Stimulated activated naive B cell treated with anti-CD40 and anti-IgM and Interleukin-4, amounts not matched to agents 10 μg/mL and 1 μg/mL and 100 μg/mL, for 72 hours (primary cell): ENCODE results near the gene MAGEA9B.
"Not testable (repeated sequence)": the region's sequence is repeated elsewhere in the genome, so short reads cannot be mapped to it uniquely, and the experiment has no call there.

Experiments used
- ATAC-seq, 2 donors: fragments of 150-1000 bp; cut with Tn5 transposase; replicated peaks; 2 replicates each; pipeline ENCODE4 v1.10.0; 2021; ENCODE audit warnings: moderate library complexity in 1 of 2
- DNase-seq: peaks from one replicate; pipeline ENCODE4 v3.0.0; 2021
- H3K27ac Mint-ChIP-seq: one replicate; pipeline ENCODE4 v1.8.0; 2022; ENCODE audit warnings: mild to moderate bottlenecking, mixed read lengths
- H3K27me3 Mint-ChIP-seq, 2 donors: one replicate each; pipeline ENCODE4 v1.8.0; 2022; ENCODE audit warnings: mixed read lengths in 2 of 2
- H3K36me3 Mint-ChIP-seq, 2 donors: one replicate each; pipeline ENCODE4 v1.8.0; 2022; ENCODE audit warnings: mixed read lengths in 2 of 2, mild to moderate bottlenecking in 1 of 2
- H3K4me1 Mint-ChIP-seq, 2 donors: one replicate each; pipeline ENCODE4 v1.8.0; 2022; ENCODE audit warnings: mixed read lengths in 2 of 2, mild to moderate bottlenecking in 1 of 2
- H3K4me3 Mint-ChIP-seq, 2 donors: one replicate each; pipeline ENCODE4 v1.8.0; 2022; ENCODE audit warnings: mild to moderate bottlenecking in 2 of 2, mixed read lengths in 2 of 2, moderate library complexity in 1 of 2
- H3K9me3 Mint-ChIP-seq, 2 donors: one replicate each; pipeline ENCODE4 v1.8.0; 2022; ENCODE audit warnings: mixed read lengths in 2 of 2, mild to moderate bottlenecking in 1 of 2

The MAGEA9B gene

GRCh38 chrX:149551939-149552248 lies 35.4 kb downstream of the MAGEA9B start:
- H3K27me3 Mint-ChIP-seq, H3K9me3 Mint-ChIP-seq, DNase-seq, H3K27ac Mint-ChIP-seq, H3K4me1 Mint-ChIP-seq, H3K36me3 Mint-ChIP-seq, ATAC-seq, H3K4me3 Mint-ChIP-seq: not testable (repeated sequence)

DNA sequence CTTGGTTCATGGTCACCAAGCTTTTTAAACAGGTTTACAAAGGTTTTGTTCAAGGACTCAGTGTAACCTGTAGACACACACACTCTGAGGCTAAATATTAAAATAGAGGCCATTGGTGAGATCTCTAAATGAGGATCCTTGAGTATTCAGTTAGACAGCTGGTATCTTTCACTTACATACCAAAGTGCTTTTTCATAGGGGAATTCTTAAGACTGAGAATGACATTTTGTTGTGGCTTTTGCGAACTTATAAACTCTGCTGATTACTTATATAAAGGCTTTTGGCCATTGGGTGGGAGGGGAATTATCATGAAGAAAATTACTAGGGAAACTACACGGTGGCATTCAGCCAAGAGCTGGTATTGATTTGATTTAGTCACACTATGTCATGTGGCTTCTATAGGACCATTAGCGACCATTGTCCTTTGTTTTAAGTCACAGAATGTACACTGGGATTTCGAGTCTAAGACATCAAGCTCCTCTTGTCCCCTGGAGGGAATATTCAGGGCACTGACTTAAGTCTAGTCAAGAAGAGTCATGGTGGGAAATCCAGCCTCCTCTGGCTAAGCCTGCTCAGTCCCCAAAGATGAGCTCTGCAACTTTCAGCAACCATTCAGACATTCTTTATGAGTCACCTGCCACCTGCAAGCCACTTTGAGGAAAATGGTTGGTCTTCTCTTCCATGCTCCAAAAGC lies 35.9 kb downstream of the MAGEA9B start:
- H3K27ac Mint-ChIP-seq, DNase-seq, H3K9me3 Mint-ChIP-seq, H3K27me3 Mint-ChIP-seq, H3K4me1 Mint-ChIP-seq, H3K36me3 Mint-ChIP-seq, H3K4me3 Mint-ChIP-seq: not testable (repeated sequence)
- peak; percentile 74 to 81 for ATAC-seq

DNA sequence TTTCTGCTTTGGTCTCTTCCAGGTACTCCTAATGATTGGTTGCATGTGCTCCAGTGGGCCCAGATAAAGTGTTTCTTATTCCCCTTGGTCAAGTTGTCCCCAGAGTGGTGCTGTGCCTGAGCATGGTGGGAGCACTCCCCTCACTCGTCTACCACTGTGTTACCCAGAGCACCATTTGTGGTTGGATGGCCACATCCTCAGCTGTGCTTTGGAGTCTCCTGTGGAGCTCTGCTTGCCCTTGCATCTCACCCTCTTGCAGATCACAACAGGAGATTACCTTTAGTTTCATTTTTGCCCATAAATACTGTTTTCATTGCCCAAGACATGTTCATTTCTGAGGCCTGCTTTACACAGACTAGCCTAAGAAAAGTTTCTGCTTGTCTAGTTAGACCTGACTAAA lies 36.8 kb downstream of the MAGEA9B start:
- DNase-seq, H3K36me3 Mint-ChIP-seq, ATAC-seq, H3K9me3 Mint-ChIP-seq, H3K4me3 Mint-ChIP-seq, H3K4me1 Mint-ChIP-seq, H3K27me3 Mint-ChIP-seq, H3K27ac Mint-ChIP-seq: not testable (repeated sequence)

- not testable (repeated sequence) for DNase-seq, H3K4me3 Mint-ChIP-seq, H3K36me3 Mint-ChIP-seq, H3K27ac Mint-ChIP-seq, H3K4me1 Mint-ChIP-seq, H3K27me3 Mint-ChIP-seq, H3K9me3 Mint-ChIP-seq, ATAC-seq
Measured at GRCh38 chrX:149549701-149550100, 37.6 kb downstream of the MAGEA9B start, which contains the start of gene HSFX3. TSS of gene HSFX3 (minus strand) at chrX:149549924. CDS start at chrX:149549852, 72 bp downstream.

- not testable (repeated sequence) for H3K36me3 Mint-ChIP-seq, H3K4me3 Mint-ChIP-seq, H3K27me3 Mint-ChIP-seq, DNase-seq, H3K27ac Mint-ChIP-seq, H3K4me1 Mint-ChIP-seq, ATAC-seq, H3K9me3 Mint-ChIP-seq
Measured at GRCh38 chrX:149547782-149548181, 39.5 kb downstream of the MAGEA9B start.

DNA sequence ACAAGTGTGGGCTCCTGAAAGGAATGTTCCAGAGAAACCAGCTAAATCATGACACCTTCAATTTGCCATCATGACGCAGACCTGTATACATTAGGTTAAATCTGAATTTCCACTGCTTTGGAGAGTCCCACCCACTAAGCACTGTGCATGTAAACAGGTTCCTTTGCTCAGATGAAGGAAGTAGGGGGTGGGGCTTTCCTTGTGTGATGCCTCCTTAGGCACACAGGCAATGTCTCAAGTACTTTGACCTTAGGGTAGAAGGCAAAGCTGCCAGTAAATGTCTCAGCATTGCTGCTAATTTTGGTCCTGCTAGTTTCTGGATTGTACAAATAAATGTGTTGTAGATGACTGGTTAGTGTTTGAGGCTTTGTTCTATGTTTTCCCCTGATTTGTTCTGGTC lies 40.3 kb downstream of the MAGEA9B start:
- not testable (repeated sequence) for H3K36me3 Mint-ChIP-seq, DNase-seq, H3K4me3 Mint-ChIP-seq, H3K27me3 Mint-ChIP-seq, ATAC-seq, H3K27ac Mint-ChIP-seq, H3K4me1 Mint-ChIP-seq, H3K9me3 Mint-ChIP-seq

DNA sequence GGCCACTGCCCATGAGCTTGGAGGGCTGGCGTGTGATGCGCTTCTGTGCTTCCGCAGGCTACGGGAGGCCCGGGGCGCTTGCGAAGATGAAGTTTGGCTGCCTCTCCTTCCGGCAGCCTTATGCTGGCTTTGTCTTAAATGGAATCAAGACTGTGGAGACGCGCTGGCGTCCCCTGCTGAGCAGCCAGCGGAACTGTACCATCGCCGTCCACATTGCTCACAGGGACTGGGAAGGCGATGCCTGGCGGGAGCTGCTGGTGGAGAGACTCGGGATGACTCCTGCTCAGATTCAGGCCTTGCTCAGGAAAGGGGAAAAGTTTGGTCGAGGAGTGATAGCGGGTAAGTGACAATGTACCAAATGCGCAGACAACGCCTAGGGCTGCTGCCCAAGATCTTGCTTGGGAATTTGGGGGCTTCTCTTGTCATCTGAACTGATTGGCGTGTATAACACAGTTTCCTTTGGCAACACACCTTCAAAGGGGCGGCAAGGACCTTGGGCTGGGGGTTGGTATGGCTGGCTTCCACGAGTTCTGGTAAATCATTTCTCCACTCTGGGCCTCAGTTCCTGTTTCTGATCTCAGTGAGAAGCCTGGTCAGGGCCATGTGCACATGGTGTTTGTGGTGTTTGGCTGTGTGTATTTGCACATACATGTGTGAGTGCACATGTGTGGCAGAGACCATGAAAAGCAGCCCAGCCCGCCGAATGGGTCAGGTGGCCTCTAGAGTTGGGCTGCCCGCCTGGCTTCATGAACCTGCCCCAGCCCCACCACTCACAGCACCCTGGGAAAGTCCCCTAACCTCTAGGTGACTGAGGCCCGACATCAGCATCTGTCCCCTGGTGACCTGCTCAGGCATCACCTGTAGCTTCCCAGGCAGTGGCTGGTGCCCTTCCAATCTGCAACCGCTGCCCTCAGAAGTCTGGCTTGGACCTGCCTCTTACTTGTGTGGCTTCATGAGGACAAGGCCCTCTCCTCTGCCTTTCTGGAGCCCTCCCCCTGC lies 41.4 kb downstream of the MAGEA9B start:
- not testable (repeated sequence) for H3K9me3 Mint-ChIP-seq, H3K27me3 Mint-ChIP-seq, H3K4me3 Mint-ChIP-seq, H3K36me3 Mint-ChIP-seq, DNase-seq
- ATAC-seq, result peak; percentile 72 to 74
- H3K4me1 Mint-ChIP-seq, result peaks cover 4 to 12% of the 10 kb centered on the region in 2 donors
- H3K27ac Mint-ChIP-seq, result peak overlapping the region; percentile 49

DNA sequence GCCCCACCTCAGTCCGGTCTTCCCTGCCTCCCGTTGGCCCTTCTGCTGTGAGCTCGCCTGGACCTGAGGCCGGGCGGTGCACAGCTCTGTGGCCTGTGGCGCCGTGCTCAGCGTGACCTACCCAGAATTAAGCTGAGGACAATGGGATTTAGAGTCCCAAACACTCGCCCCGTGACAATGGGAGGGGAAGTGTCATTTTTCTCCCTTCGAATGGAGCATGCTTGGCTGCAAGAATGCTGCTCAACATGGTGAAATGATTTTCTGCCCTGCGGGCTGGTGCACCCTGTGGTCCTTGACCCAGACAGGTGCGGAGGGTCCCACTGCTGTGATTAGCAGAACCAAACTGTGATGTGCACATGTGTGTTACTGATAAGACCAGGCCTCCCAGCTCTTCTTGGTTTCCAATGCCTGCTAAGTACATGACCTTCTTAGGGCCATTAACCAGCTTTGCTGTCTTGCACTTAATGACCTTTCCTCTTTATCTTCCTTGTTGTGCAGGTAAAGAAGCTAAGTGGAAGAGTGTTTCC lies 45.7 kb downstream of the MAGEA9B start:
- no peaks in the 10 kb centered on the region for H3K9me3 Mint-ChIP-seq
- peak overlapping the region; percentile 90 to 91 for H3K4me3 Mint-ChIP-seq
- DNase-seq (no peak), ATAC-seq (no peak)
- peaks cover 4 to 5% of the 10 kb centered on the region in 2 donors for H3K36me3 Mint-ChIP-seq
- H3K4me1 Mint-ChIP-seq, result peaks cover 7 to 23% of the 10 kb centered on the region in 2 donors
- peak overlapping the region; percentile 98 for H3K27ac Mint-ChIP-seq
- H3K27me3 Mint-ChIP-seq, result no peaks in the 10 kb centered on the region

DNA sequence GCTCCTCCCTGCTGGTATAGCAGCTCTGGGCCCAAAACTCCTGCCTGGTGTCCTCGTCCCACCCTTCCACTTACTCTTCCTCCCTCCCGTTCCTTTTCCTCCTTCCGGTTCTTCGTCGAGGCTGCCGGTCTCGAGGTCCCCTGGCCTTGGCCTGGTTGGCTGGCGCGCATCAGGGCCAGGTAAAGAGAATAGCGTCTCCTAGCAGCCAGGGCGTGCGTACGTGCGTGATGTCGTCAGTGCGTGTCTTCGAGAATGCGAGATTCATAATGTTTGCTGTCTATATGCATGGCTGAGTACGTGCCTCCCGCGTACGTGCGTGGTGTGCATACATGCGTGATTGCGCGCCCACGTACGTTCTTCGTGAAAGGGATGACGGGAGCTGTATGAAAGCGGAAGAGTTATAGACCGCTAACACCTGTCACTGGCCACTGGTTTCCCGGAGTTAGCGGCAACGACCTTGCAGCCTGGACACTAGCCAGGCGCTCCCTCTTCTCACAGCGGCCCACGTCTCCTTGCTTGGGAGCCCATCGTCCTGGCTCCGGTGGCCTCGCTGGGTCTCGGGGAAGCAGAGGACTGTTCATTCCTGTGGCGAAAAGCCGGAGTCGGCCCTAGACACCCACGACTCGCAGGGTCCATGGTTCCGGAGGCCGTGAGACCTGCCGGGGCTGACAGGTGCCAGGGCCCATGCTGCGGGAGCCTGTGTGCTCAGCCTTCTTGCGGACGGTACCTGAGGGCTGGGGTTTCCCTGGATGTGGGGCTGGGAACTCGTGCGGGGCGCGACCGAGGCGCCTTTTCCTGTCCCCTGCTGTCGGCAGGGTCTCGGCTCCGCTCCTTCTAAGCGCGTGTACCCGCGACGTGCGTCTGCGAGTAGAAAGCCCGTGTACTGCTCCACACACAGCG lies 46.4 kb downstream of the MAGEA9B start, which contains the start of gene EOLA1:
Gene EOLA1, plus strand, starts transcription at position 392 of the 900 bp plus-strand sequence. CDS start 4,619 bp downstream, outside the sequence.
- peaks cover 4 to 5% of the 10 kb centered on the region in 2 donors for H3K36me3 Mint-ChIP-seq
- H3K27ac Mint-ChIP-seq, result peak within 1 kb of the TSS; percentile 98
- peak; percentile 88 for DNase-seq
- H3K4me1 Mint-ChIP-seq, result peaks cover 7 to 22% of the 10 kb centered on the region in 2 donors
- ATAC-seq, result peak; percentile 83 to 84
- peak within 1 kb of the TSS; percentile 90 to 94 for H3K4me3 Mint-ChIP-seq
- H3K9me3 Mint-ChIP-seq, result no peaks in the 10 kb centered on the region
- no peaks in the 10 kb centered on the region for H3K27me3 Mint-ChIP-seq

GRCh38 chrX:149540131-149540620 lies 47.1 kb downstream of the MAGEA9B start:
- Mint-ChIP-seq H3K9me3 (no peaks in the 10 kb centered on the region), H3K27ac (peak overlapping the region; percentile 98), H3K4me1 (peaks cover 7 to 16% of the 10 kb centered on the region in 2 donors), H3K27me3 (no peaks in the 10 kb centered on the region), H3K4me3 (peak overlapping the region; percentile 90 to 91), H3K36me3 (peaks cover 4 to 7% of the 10 kb centered on the region in 2 donors)
- ATAC-seq (peak; percentile 40 to 57), DNase-seq (no peak)

DNA sequence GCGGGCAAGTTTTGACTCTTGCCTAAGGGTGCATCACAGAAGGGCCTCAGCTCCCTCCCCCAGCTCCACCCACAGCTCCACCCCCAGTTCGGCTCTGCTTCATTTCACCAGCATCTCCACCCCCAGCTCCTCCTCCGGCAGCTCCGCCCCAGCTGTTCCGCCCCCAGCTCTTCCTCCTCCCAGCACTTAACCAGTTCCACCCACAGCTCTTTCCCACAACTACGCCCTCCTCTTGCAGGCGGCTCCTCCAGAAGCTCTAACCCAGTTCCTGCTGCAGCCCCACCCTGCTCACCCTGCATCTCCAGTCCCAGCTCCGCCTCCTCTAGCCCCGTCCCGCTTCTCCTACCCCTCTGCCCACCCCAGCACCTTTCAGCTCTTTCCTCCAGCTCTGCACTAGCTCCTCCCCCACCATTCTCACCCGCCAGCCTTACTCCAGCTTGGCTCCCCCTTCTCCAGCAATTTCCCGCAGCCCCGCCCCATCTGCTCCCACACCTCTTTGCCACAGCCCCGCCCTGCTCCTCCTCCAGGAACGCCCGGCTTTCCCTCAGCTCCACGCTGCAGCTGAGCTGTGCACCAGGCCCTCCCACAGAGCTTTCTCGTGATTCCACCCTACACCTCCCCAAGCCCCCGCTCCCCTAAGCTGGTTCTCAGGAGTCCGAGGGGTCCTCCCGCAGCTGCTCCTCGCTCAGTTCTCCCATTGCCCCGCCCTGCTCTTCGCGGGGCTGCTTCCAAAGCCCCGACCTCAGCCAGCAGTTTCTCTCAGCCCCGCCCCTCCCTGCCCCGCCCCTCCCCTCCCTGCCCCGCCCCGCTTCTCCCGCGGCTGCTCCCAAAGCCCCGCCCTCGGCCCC lies 47.8 kb downstream of the MAGEA9B start:
- H3K36me3 Mint-ChIP-seq, result peaks cover under 1 to 9% of the 10 kb centered on the region in 2 donors
- ATAC-seq, result peak; percentile 48 to 55
- H3K9me3 Mint-ChIP-seq, result no peaks in the 10 kb centered on the region
- peak overlapping the region; percentile 90 to 94 for H3K4me3 Mint-ChIP-seq
- peak overlapping the region; percentile 86 for H3K27ac Mint-ChIP-seq
- H3K27me3 Mint-ChIP-seq, result no peaks in the 10 kb centered on the region
- peaks cover 7 to 16% of the 10 kb centered on the region in 2 donors for H3K4me1 Mint-ChIP-seq
- peak; percentile 77 for DNase-seq

DNA sequence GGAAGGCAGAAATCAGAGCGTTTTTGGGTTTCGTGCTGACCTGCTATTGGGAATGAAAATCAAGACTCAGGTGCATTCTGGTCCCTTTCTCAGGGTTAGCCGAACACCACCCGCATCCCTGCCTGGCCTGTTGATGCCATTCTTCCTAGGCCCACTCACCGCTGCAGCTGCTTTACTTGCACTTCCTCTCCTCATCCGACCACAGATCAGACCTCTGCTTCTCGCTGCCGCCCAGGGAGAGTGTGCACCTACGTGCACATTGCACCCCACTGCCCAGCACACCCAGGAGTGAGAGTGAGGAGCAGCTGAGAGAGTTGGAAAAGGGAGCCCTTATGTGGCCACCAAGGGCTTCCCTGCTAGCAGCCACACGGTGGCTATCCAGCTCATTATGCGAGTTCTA lies 49.8 kb downstream of the MAGEA9B start:
- not testable (repeated sequence) for DNase-seq, ATAC-seq, H3K9me3 Mint-ChIP-seq, H3K27ac Mint-ChIP-seq, H3K27me3 Mint-ChIP-seq, H3K4me3 Mint-ChIP-seq
- peaks cover 6 to 20% of the 10 kb centered on the region in 2 donors for H3K4me1 Mint-ChIP-seq
- H3K36me3 Mint-ChIP-seq, result peaks cover 3 to 13% of the 10 kb centered on the region in 2 donors
